Measurements from ENCODE around the gene CANT1.
"Not testable (repeated sequence)": the region's sequence is repeated elsewhere in the genome, so short reads cannot be mapped to it uniquely, and the experiment has no call there.

GRCh38 chr17:78962984-78963348, 46.6 kb downstream of the CANT1 start:
- TF ChIP-seq CTCF (IDR thresholded peaks at IDR 0.05 in 4 of 5, conservative IDR thresholded peaks at IDR 0.05 in 1 of 5); POLR2A (IDR thresholded peaks at IDR 0.05): not testable (repeated sequence)
